ENCODE data around the gene PCNX2. TPM values are rescaled to one million over a fixed set of nuclear protein-coding genes. Genes with fewer than 3 reads are reported as not detected.

The PCNX2 gene
- total and polyA plus RNA-seq, 4 donors, result 2.0 to 15.1 (median 6.4) TPM

DNA sequence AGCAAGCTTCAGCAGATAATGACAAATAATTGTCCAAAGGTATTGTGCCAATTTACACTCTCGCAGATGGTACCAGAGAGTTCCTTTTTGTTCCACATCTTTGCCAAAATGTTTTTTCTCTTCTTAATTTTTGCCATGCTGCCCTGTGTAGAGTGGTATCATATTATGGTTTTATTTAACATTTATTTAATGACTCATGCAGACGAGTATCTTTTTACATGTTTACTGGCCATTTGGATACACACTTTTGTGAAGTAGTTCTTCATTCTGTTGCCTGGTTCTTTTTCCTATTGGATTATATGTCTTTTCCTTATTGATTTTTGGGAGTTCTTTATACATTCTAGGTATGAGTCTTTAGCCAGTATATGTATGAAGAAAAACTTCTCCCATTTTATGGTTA lies 151.1 kb downstream of the PCNX2 start:
- H3K4me3 ChIP-seq, result no peak overlapping the region
- no peak overlapping the region for H3K27ac ChIP-seq (ENCODE audit: low read depth in 1 of 2, low read length in 1 of 2)
- 87 to 93% methylated on average over 2 of the region's 2 CpGs for WGBS, 2 donors
- no peak for DNase-seq
- no peaks in the 10 kb centered on the region for H3K4me1 ChIP-seq (ENCODE audit: control insufficient read depth in 5 of 5, insufficient read depth in 5 of 5, low read length in 5 of 5)
- no peak overlapping the region for H3K9ac ChIP-seq (ENCODE audit: insufficient read depth in 1 of 2, low read length in 2 of 2)
- no peaks in the 10 kb centered on the region for H3K36me3 ChIP-seq (ENCODE audit: control insufficient read depth in 4 of 4, insufficient read depth in 4 of 4, low read length in 4 of 4)
- no peaks in the 10 kb centered on the region for H3K9me3 ChIP-seq (ENCODE audit: control insufficient read depth in 4 of 4, insufficient read depth in 3 of 4, low read length in 3 of 4)
- ATAC-seq (ENCODE audit: insufficient read depth, low FRiP score), result no peak
- TF ChIP-seq, protein P1, sequence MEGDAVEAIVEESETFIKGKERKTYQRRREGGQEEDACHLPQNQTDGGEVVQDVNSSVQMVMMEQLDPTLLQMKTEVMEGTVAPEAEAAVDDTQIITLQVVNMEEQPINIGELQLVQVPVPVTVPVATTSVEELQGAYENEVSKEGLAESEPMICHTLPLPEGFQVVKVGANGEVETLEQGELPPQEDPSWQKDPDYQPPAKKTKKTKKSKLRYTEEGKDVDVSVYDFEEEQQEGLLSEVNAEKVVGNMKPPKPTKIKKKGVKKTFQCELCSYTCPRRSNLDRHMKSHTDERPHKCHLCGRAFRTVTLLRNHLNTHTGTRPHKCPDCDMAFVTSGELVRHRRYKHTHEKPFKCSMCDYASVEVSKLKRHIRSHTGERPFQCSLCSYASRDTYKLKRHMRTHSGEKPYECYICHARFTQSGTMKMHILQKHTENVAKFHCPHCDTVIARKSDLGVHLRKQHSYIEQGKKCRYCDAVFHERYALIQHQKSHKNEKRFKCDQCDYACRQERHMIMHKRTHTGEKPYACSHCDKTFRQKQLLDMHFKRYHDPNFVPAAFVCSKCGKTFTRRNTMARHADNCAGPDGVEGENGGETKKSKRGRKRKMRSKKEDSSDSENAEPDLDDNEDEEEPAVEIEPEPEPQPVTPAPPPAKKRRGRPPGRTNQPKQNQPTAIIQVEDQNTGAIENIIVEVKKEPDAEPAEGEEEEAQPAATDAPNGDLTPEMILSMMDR (IDR thresholded peaks at IDR 0.05; ENCODE audit: control extremely low read depth, extremely low read depth), result no peak
- H3K27me3 ChIP-seq (ENCODE audit: control insufficient read depth in 3 of 3, insufficient read depth in 3 of 3, low read length in 2 of 3), result no peaks in the 10 kb centered on the region

DNA sequence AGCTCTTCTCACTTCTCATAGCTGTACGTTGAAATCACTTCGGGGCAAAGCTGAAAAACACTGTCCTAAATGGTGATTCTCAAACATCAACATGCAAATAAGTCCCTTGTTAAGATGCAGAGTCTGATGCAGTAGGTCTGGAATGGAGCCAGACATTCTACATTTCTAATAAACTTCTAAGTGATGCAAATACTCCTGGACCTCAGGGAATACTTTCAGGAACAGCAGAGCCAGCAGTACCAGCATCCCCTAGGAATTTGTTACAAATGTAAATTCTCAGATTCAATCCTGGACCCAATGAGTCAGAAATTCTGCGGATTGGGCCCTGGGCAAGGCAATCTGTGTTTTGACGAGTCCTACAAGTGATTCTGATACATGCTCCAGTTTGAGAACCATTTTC lies 152.3 kb downstream of the PCNX2 start:
- Histone ChIP-seq H3K4me1 (ENCODE audit: control insufficient read depth in 5 of 5, insufficient read depth in 5 of 5, low read length in 5 of 5) (no peaks in the 10 kb centered on the region), H3K9me3 (ENCODE audit: control insufficient read depth in 4 of 4, insufficient read depth in 3 of 4, low read length in 3 of 4) (no peaks in the 10 kb centered on the region), H3K27ac (ENCODE audit: low read depth in 1 of 2, low read length in 1 of 2) (no peak overlapping the region), H3K9ac (ENCODE audit: insufficient read depth in 1 of 2, low read length in 2 of 2) (no peak overlapping the region), H3K36me3 (ENCODE audit: control insufficient read depth in 4 of 4, insufficient read depth in 4 of 4, low read length in 4 of 4) (no peaks in the 10 kb centered on the region), H3K27me3 (ENCODE audit: control insufficient read depth in 3 of 3, insufficient read depth in 3 of 3, low read length in 2 of 3) (no peaks in the 10 kb centered on the region), H3K4me3 (no peak overlapping the region)
- TF ChIP-seq, protein P1 (IDR thresholded peaks at IDR 0.05; ENCODE audit: control extremely low read depth, extremely low read depth), result no peak
- DNase-seq (no peak), ATAC-seq (ENCODE audit: insufficient read depth, low FRiP score) (no peak)
- 94 to 96% methylated on average over 4 of the region's 4 CpGs for WGBS, 2 donors

DNA sequence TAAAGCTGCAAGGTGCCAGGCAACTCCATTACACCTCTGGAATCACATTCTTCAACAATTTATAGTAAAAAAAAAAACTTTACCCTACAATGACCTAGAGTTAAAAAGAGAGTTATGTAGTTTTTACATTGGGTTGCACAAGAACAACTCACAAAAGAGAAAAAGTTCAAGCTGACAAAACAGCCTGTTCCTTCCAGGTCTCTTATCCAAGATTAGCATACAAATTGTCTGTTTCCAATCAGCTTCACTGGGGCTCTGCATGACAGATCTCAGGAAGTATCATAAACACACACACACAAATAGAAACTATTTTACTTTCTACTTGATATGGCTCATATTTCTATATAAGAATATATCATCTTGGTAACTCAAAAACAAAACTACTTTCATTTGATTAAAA lies 154.6 kb downstream of the PCNX2 start:
- H3K9me3 ChIP-seq (ENCODE audit: control insufficient read depth in 4 of 4, insufficient read depth in 3 of 4, low read length in 3 of 4), result peaks cover 0 to 2% (median 0%) of the 10 kb centered on the region in 4 donors
- H3K36me3 ChIP-seq (ENCODE audit: control insufficient read depth in 4 of 4, insufficient read depth in 4 of 4, low read length in 4 of 4), result no peaks in the 10 kb centered on the region
- no peaks in the 10 kb centered on the region for H3K4me1 ChIP-seq (ENCODE audit: control insufficient read depth in 5 of 5, insufficient read depth in 5 of 5, low read length in 5 of 5)
- no peak for ATAC-seq (ENCODE audit: insufficient read depth, low FRiP score)
- H3K27me3 ChIP-seq (ENCODE audit: control insufficient read depth in 3 of 3, insufficient read depth in 3 of 3, low read length in 2 of 3), result no peaks in the 10 kb centered on the region
- peak in 2 of 3 donors; percentile 57 to 77 for DNase-seq
- TF ChIP-seq, protein P1 (IDR thresholded peaks at IDR 0.05; ENCODE audit: control extremely low read depth, extremely low read depth), result no peak
- H3K4me3 ChIP-seq, result no peak overlapping the region
- H3K9ac ChIP-seq (ENCODE audit: insufficient read depth in 1 of 2, low read length in 2 of 2), result no peak overlapping the region
- H3K27ac ChIP-seq (ENCODE audit: low read depth in 1 of 2, low read length in 1 of 2), result no peak overlapping the region

DNA sequence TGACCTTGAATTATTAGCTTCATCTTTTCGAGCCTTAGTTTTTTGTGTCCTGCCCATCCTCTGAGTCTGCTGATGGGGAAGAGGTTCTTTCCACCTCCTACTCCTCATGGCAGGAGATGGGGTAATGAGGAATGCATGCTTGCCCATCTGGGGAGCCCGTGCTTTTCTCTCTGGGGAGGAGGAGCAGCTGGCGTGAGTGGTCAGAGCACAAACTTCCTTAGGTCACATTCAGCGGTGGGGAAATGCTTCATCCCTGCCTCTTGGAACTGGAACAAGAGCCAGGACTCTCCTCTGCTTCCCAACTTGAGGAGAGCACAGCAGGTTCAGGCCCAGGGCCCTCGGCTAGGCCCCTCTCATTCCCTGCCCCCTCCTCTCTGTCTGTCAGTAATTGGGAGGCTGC lies 155.0 kb downstream of the PCNX2 start:
- H3K27ac ChIP-seq (ENCODE audit: low read depth in 1 of 2, low read length in 1 of 2), result no peak overlapping the region
- TF ChIP-seq, protein P1 (IDR thresholded peaks at IDR 0.05; ENCODE audit: control extremely low read depth, extremely low read depth), result no peak

More for the DNA sequence above, 155.0 kb downstream of the PCNX2 start:
- Histone ChIP-seq H3K4me3 (no peak overlapping the region), H3K9ac (ENCODE audit: insufficient read depth in 1 of 2, low read length in 2 of 2) (no peak overlapping the region), H3K4me1 (ENCODE audit: control insufficient read depth in 5 of 5, insufficient read depth in 5 of 5, low read length in 5 of 5) (no peaks in the 10 kb centered on the region), H3K9me3 (ENCODE audit: control insufficient read depth in 4 of 4, insufficient read depth in 3 of 4, low read length in 3 of 4) (peaks cover 0 to 2% (median 0%) of the 10 kb centered on the region in 4 donors), H3K36me3 (ENCODE audit: control insufficient read depth in 4 of 4, insufficient read depth in 4 of 4, low read length in 4 of 4) (no peaks in the 10 kb centered on the region), H3K27me3 (ENCODE audit: control insufficient read depth in 3 of 3, insufficient read depth in 3 of 3, low read length in 2 of 3) (no peaks in the 10 kb centered on the region)
- peak in 1 of 3 donors; percentile 19 for DNase-seq
- no peak for ATAC-seq (ENCODE audit: insufficient read depth, low FRiP score)
- WGBS, 2 donors, result 75 to 86% methylated on average over 5 of the region's 5 CpGs
